Left lung (tissue), 10 donors: ENCODE results near the gene TMEM74B. TPM values are rescaled to one million over a fixed set of nuclear protein-coding genes. Genes with fewer than 3 reads are reported as not detected.
A peak's percentile ranks its signal among the peaks of the same experiment; 100 is the strongest.

Source experiments
- ATAC-seq: fragments of 200-7000 bp; cut with Tn5 transposase; one replicate; pipeline ENCODE4 v1.9.1; 2020; ENCODE audit warnings: moderate library complexity
- DNase-seq, 4 donors: peaks; one replicate each; pipeline ENCODE4 v3.0.0-alpha.2; 2013 to 2020
- H3K27ac ChIP-seq, 2 donors: fragments of 200-600 bp; sonication (generic) in 1 of 2; one replicate each; pipeline versions ENCODE4 v1.5.0 to v1.8.0; 2020 to 2021
- H3K27me3 ChIP-seq, 2 donors: fragments of 200-600 bp; sonication (generic) in 1 of 2; one replicate each; pipeline versions ENCODE4 v1.5.0 to v1.8.0; 2020 to 2021
- H3K36me3 ChIP-seq, 2 donors: fragments of 200-600 bp; sonication (generic) in 1 of 2; one replicate each; pipeline versions ENCODE4 v1.5.0 to v1.8.0; 2020 to 2021
- H3K4me1 ChIP-seq, 2 donors: fragments of 200-600 bp; one replicate each; pipeline ENCODE4 v1.8.0; 2021
- H3K4me3 ChIP-seq, 2 donors: fragments of 200-600 bp; sonication (generic) in 1 of 2; one replicate each; pipeline versions ENCODE4 v1.5.0 to v1.8.0; 2020 to 2021; ENCODE audit warnings: mild to moderate bottlenecking in 1 of 2
- H3K9me3 ChIP-seq, 2 donors: fragments of 200-600 bp; sonication (generic) in 1 of 2; one replicate each; pipeline versions ENCODE4 v1.5.0 to v1.8.0; 2020 to 2021
- CTCF ChIP-seq, 2 donors: fragments of 200-600 bp; sonication (generic) in 1 of 2; IDR thresholded peaks; one replicate each; pipeline versions ENCODE4 v1.5.0 to v1.8.0; 2021; ENCODE audit warnings: antibody characterized with exemption in 2 of 2
- intact Hi-C, 2 donors: fragments of 100-400 bp; cut with DNase I; formaldehyde crosslinking; loops; one replicate each; pipeline versions ENCODE4 v1.11.2 to v1.14.2; 2022
- polyA plus RNA-seq, 6 donors: library from polyadenylated mRNA; unstranded; fragments of 120-200 nt; gene quantifications; one replicate each; pipeline ENCODE4 v1.2.1, GENCODE V29; 2013; ENCODE audit not compliant: insufficient read length in 6 of 6
- total RNA-seq, 2 donors: library from RNA; stranded (reverse); fragmentation: NEBNext Ultra II Directional; extraction: Animal tissue kit (Norgen Biotek cat#: 25700); gene quantifications; one replicate each; pipeline ENCODE4 v1.2.1, GENCODE V29; 2021
- donor health status: DM: no; HTN: yes; CAD: no.
- donor health status: DM: no; HTN: no; CAD: no.

Gene TMEM74B
- total and polyA plus RNA-seq, 8 donors: 4.0 to 16.3 (median 13.0) TPM

GRCh38 chr20:1197801-1198200 lies 13.0 kb upstream of the TMEM74B start:
- no peaks in the 10 kb centered on the region for H3K27me3 ChIP-seq
- H3K4me3 ChIP-seq: no peak overlapping the region
- H3K36me3 ChIP-seq: no peaks in the 10 kb centered on the region
- no peaks in the 10 kb centered on the region for H3K4me1 ChIP-seq
- DNase-seq (peak in 2 of 4 donors; percentile 72 to 77), ATAC-seq (no peak)
- TF ChIP-seq CTCF (IDR thresholded peaks at IDR 0.05): no peak
- intact Hi-C loops: no loop called here
- H3K9me3 ChIP-seq: no peaks in the 10 kb centered on the region
- no peak overlapping the region for H3K27ac ChIP-seq

- Histone ChIP-seq H3K9me3 (no peaks in the 10 kb centered on the region), H3K27ac (no peak overlapping the region), H3K36me3 (no peaks in the 10 kb centered on the region), H3K4me3 (no peak overlapping the region), H3K4me1 (no peaks in the 10 kb centered on the region), H3K27me3 (no peaks in the 10 kb centered on the region)
- TF ChIP-seq CTCF (IDR thresholded peaks at IDR 0.05): no peak
- intact Hi-C loops: no loop called here
- ATAC-seq: no peak
- DNase-seq: no peak
These were observed 11.9 kb upstream of the TMEM74B start for GRCh38 chr20:1196634-1197033.

GRCh38 chr20:1195226-1195625 lies 10.4 kb upstream of the TMEM74B start:
- TF ChIP-seq CTCF (IDR thresholded peaks at IDR 0.05): no peak
- DNase-seq: no peak
- no peak overlapping the region for H3K27ac ChIP-seq

GRCh38 chr20:1191299-1191698 lies 6.5 kb upstream of the TMEM74B start:
- ATAC-seq: no peak
- intact Hi-C loops: no loop called here
- no peak overlapping the region for H3K27ac ChIP-seq

More at GRCh38 chr20:1195226-1195625, 10.4 kb upstream of the TMEM74B start:
- Histone ChIP-seq H3K4me1 (no peaks in the 10 kb centered on the region), H3K27me3 (no peaks in the 10 kb centered on the region), H3K4me3 (no peak overlapping the region), H3K9me3 (no peaks in the 10 kb centered on the region), H3K36me3 (no peaks in the 10 kb centered on the region)
- ATAC-seq: no peak
- intact Hi-C loops: no loop called here

GRCh38 chr20:1190847-1191246 lies 6.1 kb upstream of the TMEM74B start:
- intact Hi-C loops: no loop called here
- no peak for ATAC-seq

More at GRCh38 chr20:1191299-1191698, 6.5 kb upstream of the TMEM74B start:
- Histone ChIP-seq H3K36me3 (no peaks in the 10 kb centered on the region), H3K27me3 (peaks cover 0 to 9% of the 10 kb centered on the region in 2 donors), H3K4me3 (no peak overlapping the region), H3K4me1 (no peaks in the 10 kb centered on the region), H3K9me3 (no peaks in the 10 kb centered on the region)
- DNase-seq: peak in 2 of 4 donors; percentile 64 to 86
- no peak for TF ChIP-seq CTCF (IDR thresholded peaks at IDR 0.05)

More at GRCh38 chr20:1190847-1191246, 6.1 kb upstream of the TMEM74B start:
- no peak for DNase-seq
- Histone ChIP-seq H3K36me3 (no peaks in the 10 kb centered on the region), H3K27me3 (peaks cover 0 to 14% of the 10 kb centered on the region in 2 donors), H3K9me3 (no peaks in the 10 kb centered on the region), H3K27ac (no peak overlapping the region), H3K4me3 (no peak overlapping the region), H3K4me1 (peaks cover 1 to 3% of the 10 kb centered on the region in 2 donors)
- TF ChIP-seq CTCF (IDR thresholded peaks at IDR 0.05): no peak
